Muscle layer of duodenum (tissue), 2 donors: ENCODE measurements around the gene BOLA1.
A peak's percentile ranks its signal among the peaks of the same experiment; 100 is the strongest.
"Not testable (repeated sequence)": the region's sequence is repeated elsewhere in the genome, so short reads cannot be mapped to it uniquely, and the experiment has no call there.

Experiments used
- H3K27ac ChIP-seq: one replicate; pipeline ENCODE4 v1.7.0; 2013; ENCODE audit warnings: mild to moderate bottlenecking, low read length
- H3K27me3 ChIP-seq: one replicate; pipeline ENCODE4 v1.7.0; 2013; ENCODE audit warnings: low read depth, mild to moderate bottlenecking, control low read depth, low read length
- H3K36me3 ChIP-seq, 2 donors: one replicate each; pipeline ENCODE4 v1.7.0; 2013; ENCODE audit warnings: low read length in 2 of 2, control low read depth in 1 of 2, mild to moderate bottlenecking in 1 of 2; ENCODE audit not compliant: insufficient read depth in 2 of 2, control insufficient read depth in 1 of 2
- H3K4me1 ChIP-seq, 2 donors: one replicate each; pipeline ENCODE4 v1.7.0; 2013; ENCODE audit warnings: low read length in 2 of 2, mild to moderate bottlenecking in 2 of 2, control low read depth in 1 of 2, moderate library complexity in 1 of 2; ENCODE audit not compliant: insufficient read depth in 2 of 2, control insufficient read depth in 1 of 2
- H3K4me3 ChIP-seq, 2 donors: one replicate each; pipeline ENCODE4 v1.7.0; 2013; ENCODE audit warnings: low read length in 2 of 2, low read depth in 1 of 2, mild to moderate bottlenecking in 1 of 2
- H3K9me3 ChIP-seq, 2 donors: one replicate each; pipeline ENCODE4 v1.7.0; 2013; ENCODE audit warnings: low read length in 2 of 2, control low read depth in 1 of 2, mild to moderate bottlenecking in 1 of 2; ENCODE audit not compliant: control insufficient read depth in 1 of 2
- donor health status: healthy.

The BOLA1 gene

GRCh38 chr1:149899460-149900284 is at the start of gene BOLA1:
BOLA1 (plus strand) TSS chr1:149899568; CDS start chr1:149900060, 492 bp downstream.
- peak within 1 kb of the TSS; percentile 64 to 69 for H3K4me3 ChIP-seq
- no peaks in the 10 kb centered on the region for H3K36me3 ChIP-seq
- H3K4me1 ChIP-seq = peaks cover 6 to 10% of the 10 kb centered on the region in 2 donors
- peak within 1 kb of the TSS; percentile 75 for H3K27ac ChIP-seq
- no peaks in the 10 kb centered on the region for H3K9me3 ChIP-seq
- no peaks in the 10 kb centered on the region for H3K27me3 ChIP-seq

DNA sequence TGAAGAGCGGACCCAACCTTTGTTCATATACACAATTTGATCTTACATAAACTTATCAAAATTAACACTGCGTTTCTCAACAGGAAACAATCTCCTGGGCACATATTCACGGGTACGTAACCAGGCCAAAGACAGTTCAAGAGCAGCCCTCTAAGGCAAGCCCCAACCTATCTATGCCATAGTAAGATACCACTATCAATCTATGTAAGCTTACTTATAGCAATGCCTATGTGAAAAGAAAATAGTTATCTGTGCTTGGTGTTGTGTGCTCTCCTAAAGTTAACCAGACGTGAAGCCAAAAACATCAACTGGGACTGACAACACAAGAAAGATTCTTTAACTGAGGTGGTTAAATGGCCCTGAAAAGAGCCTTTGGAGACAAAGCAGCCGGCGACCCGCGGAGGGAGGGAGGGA is 49.4 kb upstream of the BOLA1 start:
- peak overlapping the region; percentile 96 for H3K27ac ChIP-seq
- peak overlapping the region; percentile 56 to 82 for H3K4me3 ChIP-seq
- H3K27me3 ChIP-seq = no peaks in the 10 kb centered on the region
- H3K4me1 ChIP-seq = peaks cover 15 to 19% of the 10 kb centered on the region in 2 donors
- H3K36me3 ChIP-seq = no peaks in the 10 kb centered on the region
- no peaks in the 10 kb centered on the region for H3K9me3 ChIP-seq

- H3K4me3 ChIP-seq, H3K27me3 ChIP-seq, H3K27ac ChIP-seq, H3K36me3 ChIP-seq, H3K9me3 ChIP-seq: not testable (repeated sequence)
- peaks cover 12 to 14% of the 10 kb centered on the region in 2 donors for H3K4me1 ChIP-seq
These were observed 48.5 kb upstream of the BOLA1 start for GRCh38 chr1:149850732-149851345.

DNA sequence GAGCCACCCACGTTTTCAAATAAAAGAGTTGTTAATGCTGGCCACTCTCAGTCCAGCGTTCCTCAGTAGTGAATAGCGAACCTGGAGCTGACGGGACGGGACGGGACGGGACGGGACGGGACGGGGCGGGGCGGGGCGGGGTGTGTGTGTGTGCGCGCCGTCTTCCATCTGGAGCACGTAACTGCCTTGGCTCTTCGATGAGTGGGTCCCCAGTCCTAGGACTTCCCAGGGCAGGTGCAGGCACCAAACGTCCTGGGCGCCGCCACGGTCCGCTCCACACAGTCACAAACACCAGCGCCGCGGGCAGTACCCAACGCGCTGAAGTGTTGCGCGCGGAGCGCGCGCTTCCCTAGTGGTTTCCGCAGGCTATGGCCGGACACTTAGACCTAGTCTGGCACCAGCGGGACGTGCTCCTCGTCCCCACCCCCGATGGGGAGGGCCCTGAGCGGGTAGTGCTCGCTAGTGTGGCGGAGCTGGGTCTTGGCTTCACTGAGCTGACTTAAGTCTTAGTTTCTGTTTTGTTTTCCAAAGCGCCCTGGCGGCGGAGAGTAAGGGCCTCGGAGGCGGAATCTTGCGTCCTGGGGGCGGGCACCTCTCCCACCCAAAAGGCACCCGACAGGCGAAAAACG is 47.7 kb upstream of the BOLA1 start:
- H3K4me3 ChIP-seq, H3K27ac ChIP-seq, H3K36me3 ChIP-seq, H3K9me3 ChIP-seq, H3K27me3 ChIP-seq: not testable (repeated sequence)
- H3K4me1 ChIP-seq = peaks cover 12 to 14% of the 10 kb centered on the region in 2 donors

DNA sequence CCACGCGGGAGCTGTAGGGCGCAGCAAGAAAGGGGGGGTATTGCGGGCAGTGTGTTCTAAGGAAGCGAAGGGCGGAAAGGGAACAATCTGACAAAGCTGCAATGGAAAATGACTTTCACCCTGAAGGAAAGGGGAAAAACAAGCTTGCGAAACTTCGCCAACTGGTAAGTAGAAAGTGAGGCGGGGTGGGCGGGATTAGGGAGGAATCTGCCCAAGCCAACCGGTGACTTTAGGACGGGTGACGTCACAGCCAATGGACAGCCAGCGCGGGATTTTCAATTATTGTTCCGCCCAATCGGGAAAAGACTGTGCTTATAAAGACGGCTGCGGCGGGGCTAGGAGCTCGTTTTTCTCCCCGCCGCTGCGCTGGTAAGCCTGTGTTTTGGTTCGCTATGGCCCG is 47.1 kb upstream of the BOLA1 start:
- H3K4me1 ChIP-seq = peaks cover 12 to 14% of the 10 kb centered on the region in 2 donors
- H3K27ac ChIP-seq, H3K27me3 ChIP-seq, H3K4me3 ChIP-seq, H3K9me3 ChIP-seq, H3K36me3 ChIP-seq: not testable (repeated sequence)

DNA sequence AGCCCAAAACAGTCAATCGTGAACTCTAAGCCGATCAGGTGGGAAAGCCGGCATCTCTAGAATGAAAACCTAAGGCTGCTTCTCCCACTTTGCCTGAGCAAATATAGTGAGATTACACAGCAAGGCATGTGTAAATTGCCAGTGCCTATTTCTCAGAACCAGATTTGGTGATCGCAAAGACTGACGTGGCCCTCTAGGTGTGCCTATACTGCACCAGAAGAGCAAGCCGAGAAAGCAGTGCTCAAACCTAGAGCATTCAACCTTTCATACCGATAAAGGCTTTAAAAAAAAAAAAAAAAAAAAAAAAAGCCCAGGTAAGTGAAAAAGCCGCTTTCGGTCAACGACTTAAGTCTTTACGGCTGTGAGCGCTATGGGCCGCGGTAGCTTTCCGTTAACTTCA is 39.1 kb upstream of the BOLA1 start:
- not testable (repeated sequence) for H3K36me3 ChIP-seq

DNA sequence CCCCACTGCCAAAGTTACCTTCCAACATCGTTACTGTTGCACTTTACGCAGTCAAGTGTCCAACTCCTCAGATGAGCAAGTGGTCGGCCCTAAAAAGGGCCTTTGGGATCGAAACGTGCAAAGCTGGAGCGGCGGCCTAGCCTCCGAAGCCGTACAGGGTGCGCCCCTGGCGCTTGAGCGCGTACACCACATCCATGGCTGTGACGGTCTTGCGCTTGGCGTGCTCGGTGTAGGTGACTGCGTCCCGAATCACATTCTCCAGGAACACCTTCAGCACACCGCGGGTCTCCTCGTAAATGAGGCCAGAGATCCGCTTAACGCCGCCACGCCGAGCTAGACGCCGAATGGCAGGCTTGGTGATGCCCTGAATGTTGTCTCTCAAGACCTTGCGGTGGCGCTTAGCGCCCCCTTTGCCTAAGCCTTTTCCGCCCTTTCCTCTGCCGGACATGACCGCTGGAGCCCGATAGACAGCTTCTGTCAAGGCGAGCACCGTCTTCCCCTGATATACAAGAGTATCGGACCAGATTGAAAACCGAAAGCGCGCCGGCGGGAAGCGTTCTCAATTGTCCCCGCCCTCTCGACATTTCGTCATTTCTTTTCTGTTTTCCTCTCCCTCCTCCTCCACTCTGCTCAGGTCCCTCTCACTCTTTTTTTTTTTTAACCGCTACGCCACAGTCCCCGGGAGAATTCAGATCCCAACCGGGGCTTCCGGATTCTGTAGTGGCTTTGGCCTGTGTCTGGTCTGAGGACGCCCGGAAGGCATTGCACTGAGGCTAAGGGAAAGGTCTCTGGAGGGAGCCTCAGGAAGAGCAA is 38.5 kb upstream of the BOLA1 start:
- not testable (repeated sequence) for H3K4me3 ChIP-seq, H3K9me3 ChIP-seq, H3K27ac ChIP-seq, H3K36me3 ChIP-seq, H3K4me1 ChIP-seq, H3K27me3 ChIP-seq

More for the DNA sequence above, 39.1 kb upstream of the BOLA1 start:
- H3K4me3 ChIP-seq, H3K4me1 ChIP-seq, H3K9me3 ChIP-seq, H3K27ac ChIP-seq, H3K27me3 ChIP-seq: not testable (repeated sequence)

- H3K4me1 ChIP-seq, H3K27ac ChIP-seq, H3K4me3 ChIP-seq, H3K27me3 ChIP-seq, H3K9me3 ChIP-seq, H3K36me3 ChIP-seq: not testable (repeated sequence)
These were observed 37.8 kb upstream of the BOLA1 start for GRCh38 chr1:149861497-149862054.

DNA sequence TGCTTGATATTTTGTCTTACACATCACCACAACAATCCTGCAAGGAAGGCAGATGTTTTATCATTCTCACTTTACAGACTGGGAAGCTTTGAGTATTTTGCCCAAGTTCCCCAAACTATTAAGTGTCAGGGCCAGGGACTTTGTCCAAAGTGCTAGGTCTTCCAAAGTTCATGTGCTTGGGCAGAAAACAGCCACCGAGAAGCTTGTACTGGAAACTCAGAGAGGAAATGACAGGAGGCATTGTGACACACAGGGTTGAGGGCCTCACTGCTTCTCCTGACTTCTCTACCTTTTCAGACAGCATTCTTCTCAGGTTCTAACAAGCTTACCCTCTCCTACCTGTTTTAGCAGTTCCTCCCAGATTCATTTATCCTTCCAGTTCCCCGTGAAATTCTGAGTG is 32.5 kb upstream of the BOLA1 start:
- H3K27me3 ChIP-seq, H3K4me1 ChIP-seq, H3K9me3 ChIP-seq, H3K4me3 ChIP-seq, H3K27ac ChIP-seq, H3K36me3 ChIP-seq: not testable (repeated sequence)

DNA sequence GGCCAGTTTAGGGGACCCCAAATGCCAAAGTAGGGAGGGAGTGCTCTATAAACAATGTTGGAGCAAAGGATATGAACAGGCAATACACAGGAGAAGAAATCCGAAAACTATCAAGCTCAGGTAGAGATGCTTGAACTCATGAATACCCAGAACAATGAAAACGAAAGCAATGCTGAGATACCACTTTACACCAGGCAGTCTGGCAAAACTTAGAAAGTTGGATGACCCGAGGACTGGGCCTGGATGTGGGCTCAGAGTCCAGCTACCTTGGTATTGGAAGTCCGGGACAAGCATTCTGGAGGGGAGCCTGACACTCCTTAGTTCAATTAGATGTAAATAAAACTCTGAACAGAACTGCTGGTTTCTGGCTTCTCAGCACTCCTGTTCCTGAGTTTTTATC is 26.3 kb upstream of the BOLA1 start:
- not testable (repeated sequence) for H3K9me3 ChIP-seq

More for the DNA sequence above, 26.3 kb upstream of the BOLA1 start:
- H3K36me3 ChIP-seq, H3K4me3 ChIP-seq, H3K27ac ChIP-seq, H3K27me3 ChIP-seq, H3K4me1 ChIP-seq: not testable (repeated sequence)
